HG03045 (cell line): ENCODE data around the gene KLK3.
"Not testable (repeated sequence)": the region's sequence is repeated elsewhere in the genome, so short reads cannot be mapped to it uniquely, and the experiment has no call there.

Source experiments
- ATAC-seq: cut with Tn5 transposase; IDR thresholded peaks from one replicate; pipeline ENCODE4 v1.9.1; 2021; ENCODE audit warnings: mild to moderate bottlenecking, moderate library complexity; ENCODE audit not compliant: unreplicated experiment

Gene KLK3

DNA sequence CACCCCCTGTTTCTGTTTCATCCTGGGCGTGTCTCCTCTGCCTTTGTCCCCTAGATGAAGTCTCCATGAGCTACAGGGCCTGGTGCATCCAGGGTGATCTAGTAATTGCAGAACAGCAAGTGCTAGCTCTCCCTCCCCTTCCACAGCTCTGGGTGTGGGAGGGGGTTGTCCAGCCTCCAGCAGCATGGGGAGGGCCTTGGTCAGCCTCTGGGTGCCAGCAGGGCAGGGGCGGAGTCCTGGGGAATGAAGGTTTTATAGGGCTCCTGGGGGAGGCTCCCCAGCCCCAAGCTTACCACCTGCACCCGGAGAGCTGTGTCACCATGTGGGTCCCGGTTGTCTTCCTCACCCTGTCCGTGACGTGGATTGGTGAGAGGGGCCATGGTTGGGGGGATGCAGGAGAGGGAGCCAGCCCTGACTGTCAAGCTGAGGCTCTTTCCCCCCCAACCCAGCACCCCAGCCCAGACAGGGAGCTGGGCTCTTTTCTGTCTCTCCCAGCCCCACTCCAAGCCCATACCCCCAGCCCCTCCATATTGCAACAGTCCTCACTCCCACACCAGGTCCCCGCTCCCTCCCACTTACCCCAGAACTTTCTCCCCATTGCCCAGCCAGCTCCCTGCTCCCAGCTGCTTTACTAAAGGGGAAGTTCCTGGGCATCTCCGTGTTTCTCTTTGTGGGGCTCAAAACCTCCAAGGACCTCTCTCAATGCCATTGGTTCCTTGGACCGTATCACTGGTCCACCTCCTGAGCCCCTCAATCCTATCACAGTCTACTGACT lies at the start of gene KLK3:
Gene KLK3 (plus strand): TSS at position 280 of the 775 bp plus-strand sequence. CDS start 41 bp downstream, at position 321.
- ATAC-seq, result no peak

DNA sequence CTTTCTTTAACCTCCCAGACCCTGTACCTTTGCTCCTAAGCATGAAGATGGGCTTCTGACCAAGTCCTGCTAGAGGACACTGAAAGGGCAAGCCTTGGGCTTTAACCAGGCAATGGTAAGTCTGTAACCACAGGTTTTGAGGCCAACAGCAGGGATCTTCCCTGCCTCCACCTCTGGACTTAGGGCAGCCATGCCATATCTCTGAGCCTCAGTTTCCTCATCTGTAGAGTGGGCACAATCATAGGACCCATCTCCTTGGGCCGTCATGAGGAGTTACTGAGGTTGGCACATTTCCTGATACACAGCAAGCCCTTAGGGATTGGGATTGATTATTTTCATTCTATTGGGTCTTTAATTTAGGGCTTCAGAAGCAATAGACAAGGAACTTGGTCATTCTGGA lies 45.9 kb upstream of the KLK3 start:
- no peak for ATAC-seq

- not testable (repeated sequence) for ATAC-seq
Observed at GRCh38 chr19:50811622-50812238, 43.0 kb upstream of the KLK3 start.

- ATAC-seq, result no peak
Observed at GRCh38 chr19:50812474-50812873, 42.2 kb upstream of the KLK3 start.

DNA sequence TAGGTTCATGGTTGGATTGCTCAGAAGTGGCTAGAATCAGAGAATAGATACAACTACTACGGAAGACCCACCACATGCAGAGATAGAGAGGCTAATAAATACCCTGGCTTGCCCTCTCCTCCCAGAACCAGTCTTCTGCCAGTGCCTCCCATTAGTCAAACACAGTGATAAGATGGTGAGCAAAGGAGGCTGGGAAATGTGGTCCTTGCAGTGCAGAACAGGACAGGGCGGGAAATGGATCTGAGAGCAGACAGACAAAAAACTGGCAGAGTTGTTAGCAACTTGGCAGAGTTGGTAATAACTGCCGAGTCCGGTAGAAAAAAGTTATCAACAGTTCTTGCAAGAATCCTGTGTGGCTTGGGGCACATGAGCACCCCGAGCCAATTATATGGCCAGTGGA lies 39.8 kb upstream of the KLK3 start:
- no peak for ATAC-seq

DNA sequence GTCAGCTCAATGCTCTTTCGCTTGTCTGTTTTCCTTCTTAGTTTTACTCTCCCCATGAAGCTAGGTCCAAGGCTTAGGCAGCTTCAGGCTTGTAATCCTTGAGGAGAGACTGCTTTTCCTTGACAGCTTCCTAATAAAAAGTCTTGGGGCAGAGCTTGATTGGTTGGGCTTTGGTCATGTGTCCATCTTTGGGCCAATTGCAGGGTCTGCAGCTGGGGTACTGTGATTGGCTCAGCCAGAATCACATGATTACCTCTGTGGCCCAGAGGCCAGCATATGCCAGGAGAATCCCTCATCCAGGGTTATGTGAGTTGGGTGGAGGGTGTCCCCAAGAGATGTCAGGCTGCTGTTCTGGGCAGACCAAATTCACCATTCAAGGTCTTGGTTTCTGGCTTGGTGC lies 39.3 kb upstream of the KLK3 start:
- no peak for ATAC-seq

DNA sequence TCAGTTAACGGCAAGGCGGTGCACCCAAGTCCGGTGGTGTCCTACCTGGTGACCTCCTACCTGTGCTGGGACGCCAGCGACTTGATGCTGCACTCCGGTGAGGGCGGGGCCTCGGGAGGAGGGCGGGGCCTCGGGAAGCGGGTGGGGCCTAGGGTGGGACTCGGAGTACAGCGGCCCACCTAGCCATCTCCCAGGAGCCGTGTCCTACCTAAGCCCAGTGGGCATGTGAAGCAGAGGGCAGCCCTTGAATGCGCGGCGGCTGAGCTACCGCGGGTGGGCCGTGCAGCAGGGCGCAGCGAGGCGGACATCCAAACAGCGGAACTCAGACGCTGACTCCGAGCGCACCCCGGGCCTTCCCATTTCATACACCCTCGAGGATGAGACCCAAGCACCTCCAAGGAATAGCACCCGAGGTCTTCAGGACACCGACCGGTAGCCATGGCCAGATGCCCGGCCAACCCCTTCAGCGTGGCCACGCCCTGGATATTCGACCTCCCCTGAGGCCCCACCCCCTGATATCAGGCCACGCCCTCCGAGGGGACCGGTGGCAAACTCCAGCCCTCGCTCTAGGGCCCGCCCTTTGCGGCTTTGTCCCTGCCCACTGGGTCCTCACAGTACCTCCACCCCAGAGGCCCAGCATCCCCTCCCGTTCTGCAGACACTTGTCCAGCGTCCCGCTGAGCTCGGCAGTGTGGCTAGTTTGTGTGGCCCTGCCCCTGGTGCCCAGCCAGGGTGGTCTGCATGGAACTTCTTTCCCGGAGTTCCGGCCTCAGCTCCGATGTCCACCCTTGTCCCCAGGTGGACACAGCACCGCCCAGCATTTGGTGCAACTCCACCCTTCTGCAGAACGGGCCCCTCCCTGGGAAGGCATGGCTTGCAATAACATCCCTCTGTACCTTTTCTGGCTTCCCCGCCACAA lies 36.5 kb upstream of the KLK3 start:
- peak; percentile 66 for ATAC-seq

DNA sequence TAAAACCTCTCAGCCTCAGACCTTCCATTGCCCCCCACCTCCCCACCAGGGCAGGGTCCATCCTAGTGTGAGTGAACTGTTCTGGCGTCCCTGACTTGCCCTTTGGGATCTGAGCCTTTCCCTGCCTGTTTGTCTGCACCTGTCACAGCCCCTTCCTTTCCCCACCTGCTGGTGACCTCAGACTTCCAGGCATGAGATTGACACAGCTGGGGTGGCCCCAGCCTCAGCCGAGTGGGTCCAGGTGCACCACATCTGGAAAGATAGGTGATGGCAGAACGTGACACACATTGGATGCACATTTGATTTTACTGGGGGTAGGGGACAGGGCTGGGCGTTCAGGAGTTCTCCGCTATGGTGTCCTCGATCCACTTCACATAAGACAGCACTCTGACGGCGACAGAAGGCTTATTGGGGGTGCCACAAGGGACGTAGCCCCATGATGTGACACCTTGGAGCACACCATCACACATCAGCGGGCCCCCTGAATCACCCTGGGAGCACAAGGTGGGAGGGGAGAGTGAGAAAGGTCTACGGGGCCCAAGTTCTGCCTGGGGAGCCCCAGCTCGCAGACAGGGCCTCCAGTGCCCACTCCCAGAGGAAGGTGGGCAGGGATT lies 35.7 kb upstream of the KLK3 start:
- no peak for ATAC-seq

GRCh38 chr19:50819636-50820035 lies 35.1 kb upstream of the KLK3 start:
- ATAC-seq, result no peak

DNA sequence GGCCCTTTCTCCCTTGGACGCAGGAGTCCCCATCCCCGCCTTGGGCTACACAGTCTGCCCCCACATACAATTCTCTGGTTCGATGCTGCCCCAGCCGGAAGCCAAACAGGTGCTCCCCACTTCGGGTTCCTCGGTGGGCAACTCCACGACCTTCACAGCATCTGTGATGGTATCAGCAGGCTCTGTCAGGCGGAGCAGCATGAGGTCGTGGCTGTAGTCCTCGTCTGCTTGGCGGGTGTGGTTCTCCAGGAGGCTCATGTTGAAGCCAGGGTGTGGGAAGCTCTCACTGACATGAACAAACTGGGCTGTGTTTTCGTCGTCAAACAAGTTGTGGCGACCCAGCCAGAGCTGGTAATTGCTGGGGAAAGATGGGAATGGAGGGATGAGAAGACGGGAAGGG lies 34.6 kb upstream of the KLK3 start:
- ATAC-seq, result no peak

- no peak for ATAC-seq
Observed at GRCh38 chr19:50820549-50821247, 34.0 kb upstream of the KLK3 start.

GRCh38 chr19:50821248-50821612 lies 33.5 kb upstream of the KLK3 start:
- no peak for ATAC-seq

DNA sequence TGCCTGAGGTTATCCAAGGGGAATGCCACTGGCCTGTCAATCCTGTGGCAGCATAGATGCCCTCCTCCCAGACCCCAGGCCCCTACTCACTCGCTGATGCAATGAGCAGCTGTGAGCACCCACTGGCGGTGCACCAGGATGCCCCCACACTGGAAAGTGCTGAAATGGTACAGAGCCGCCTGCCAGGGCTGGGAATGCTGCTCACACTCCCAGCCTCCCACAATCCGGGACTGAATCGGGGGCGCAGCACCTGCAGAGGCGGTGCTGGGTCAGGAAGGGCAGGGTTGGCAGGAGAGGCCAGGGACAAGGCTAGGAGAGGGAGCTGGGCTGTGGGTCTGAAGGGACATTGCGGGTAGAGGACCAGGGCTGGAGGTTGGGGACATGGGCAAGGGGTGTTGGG lies 33.1 kb upstream of the KLK3 start:
- no peak for ATAC-seq

- no peak for ATAC-seq
Observed at GRCh38 chr19:50822661-50823208, 32.0 kb upstream of the KLK3 start.

GRCh38 chr19:50823389-50824042 lies 31.2 kb upstream of the KLK3 start, which contains the start of gene KLK1:
KLK1 (minus strand) TSS chr19:50823787; CDS start chr19:50823748, 39 bp downstream.
- no peak for ATAC-seq

GRCh38 chr19:50826492-50827240 lies 28.0 kb upstream of the KLK3 start:
- no peak for ATAC-seq

GRCh38 chr19:50827476-50827875 lies 27.2 kb upstream of the KLK3 start:
- ATAC-seq, result no peak

DNA sequence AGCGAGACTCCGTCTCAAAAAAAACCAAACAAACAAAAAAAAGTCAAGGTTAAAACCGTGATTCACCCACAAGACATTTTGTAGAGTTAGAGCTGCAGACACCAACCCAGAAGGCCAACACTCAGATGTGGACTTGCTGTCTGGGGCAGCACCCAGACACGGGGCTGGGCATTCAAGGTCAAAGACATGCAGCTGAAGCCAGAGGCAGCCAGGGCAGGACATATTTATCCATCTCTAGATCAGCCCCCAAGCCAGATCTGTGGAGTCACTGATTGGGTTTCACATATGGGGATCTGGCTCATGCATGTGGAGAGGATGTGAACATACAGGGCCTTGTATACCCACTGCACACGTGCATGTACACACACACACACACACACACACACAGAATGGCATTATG lies 24.9 kb upstream of the KLK3 start:
- ATAC-seq, result no peak
